HG02642 (cell line): ENCODE measurements around the gene TRANK1.
"Not testable (repeated sequence)": the region's sequence is repeated elsewhere in the genome, so short reads cannot be mapped to it uniquely, and the experiment has no call there.

Experiments
- ATAC-seq: cut with Tn5 transposase; IDR thresholded peaks from one replicate; pipeline ENCODE4 v1.9.1; 2021; ENCODE audit warnings: mild to moderate bottlenecking; ENCODE audit not compliant: unreplicated experiment, poor library complexity

TRANK1 gene

DNA sequence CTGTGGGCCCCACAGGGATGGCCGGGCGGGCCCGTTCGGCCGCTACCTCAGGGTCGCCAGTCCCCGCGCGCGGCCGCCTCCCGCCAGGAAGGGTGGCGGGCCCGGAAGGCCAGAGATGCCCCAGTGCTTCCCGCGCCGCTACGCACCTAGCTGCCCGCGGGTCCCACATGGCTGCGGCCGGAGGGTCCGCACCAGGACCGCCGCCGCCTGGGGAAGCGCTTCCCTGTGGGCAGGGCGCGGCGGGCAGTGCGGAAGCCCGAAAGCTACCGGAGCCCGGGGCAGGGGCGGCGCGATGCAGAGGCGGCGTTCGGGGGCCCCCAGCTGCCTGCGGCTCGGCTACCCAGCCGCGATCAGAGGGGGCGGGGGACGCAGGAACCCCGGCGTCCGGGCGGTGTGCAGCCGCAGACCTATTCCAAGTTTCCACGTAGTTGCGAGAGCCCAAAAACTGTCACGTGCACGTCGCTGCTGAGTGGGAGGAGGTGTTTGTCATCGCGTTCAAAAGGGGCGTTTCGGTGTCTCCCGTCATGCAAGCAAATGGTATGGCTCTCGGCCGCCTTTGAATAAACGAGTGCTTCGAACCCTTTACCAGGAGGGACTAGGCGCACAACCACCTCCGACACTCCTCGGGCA is at the start of gene TRANK1:
TSS of gene TRANK1 (minus strand) at position 414 of the 630 bp plus-strand sequence. CDS start at position 169, 245 bp downstream.
- peak; percentile 64 for ATAC-seq

- ATAC-seq = peak; percentile 92
Measured at GRCh38 chr3:36993326-36994283, 48.8 kb upstream of the TRANK1 start, which contains the start of gene MLH1. TSS of gene MLH1 (plus strand) at chr3:36993518. CDS start at chr3:36993548, 30 bp downstream.

DNA sequence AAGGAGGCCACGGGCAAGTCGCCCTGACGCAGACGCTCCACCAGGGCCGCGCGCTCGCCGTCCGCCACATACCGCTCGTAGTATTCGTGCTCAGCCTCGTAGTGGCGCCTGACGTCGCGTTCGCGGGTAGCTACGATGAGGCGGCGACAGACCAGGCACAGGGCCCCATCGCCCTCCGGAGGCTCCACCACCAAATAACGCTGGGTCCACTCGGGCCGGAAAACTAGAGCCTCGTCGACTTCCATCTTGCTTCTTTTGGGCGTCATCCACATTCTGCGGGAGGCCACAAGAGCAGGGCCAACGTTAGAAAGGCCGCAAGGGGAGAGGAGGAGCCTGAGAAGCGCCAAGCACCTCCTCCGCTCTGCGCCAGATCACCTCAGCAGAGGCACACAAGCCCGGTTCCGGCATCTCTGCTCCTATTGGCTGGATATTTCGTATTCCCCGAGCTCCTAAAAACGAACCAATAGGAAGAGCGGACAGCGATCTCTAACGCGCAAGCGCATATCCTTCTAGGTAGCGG is 48.0 kb upstream of the TRANK1 start, which contains the start of gene EPM2AIP1:
TSS of gene EPM2AIP1 (minus strand) at position 326 of the 520 bp plus-strand sequence. CDS start at position 272, 54 bp downstream.
- ATAC-seq = peak; percentile 89

DNA sequence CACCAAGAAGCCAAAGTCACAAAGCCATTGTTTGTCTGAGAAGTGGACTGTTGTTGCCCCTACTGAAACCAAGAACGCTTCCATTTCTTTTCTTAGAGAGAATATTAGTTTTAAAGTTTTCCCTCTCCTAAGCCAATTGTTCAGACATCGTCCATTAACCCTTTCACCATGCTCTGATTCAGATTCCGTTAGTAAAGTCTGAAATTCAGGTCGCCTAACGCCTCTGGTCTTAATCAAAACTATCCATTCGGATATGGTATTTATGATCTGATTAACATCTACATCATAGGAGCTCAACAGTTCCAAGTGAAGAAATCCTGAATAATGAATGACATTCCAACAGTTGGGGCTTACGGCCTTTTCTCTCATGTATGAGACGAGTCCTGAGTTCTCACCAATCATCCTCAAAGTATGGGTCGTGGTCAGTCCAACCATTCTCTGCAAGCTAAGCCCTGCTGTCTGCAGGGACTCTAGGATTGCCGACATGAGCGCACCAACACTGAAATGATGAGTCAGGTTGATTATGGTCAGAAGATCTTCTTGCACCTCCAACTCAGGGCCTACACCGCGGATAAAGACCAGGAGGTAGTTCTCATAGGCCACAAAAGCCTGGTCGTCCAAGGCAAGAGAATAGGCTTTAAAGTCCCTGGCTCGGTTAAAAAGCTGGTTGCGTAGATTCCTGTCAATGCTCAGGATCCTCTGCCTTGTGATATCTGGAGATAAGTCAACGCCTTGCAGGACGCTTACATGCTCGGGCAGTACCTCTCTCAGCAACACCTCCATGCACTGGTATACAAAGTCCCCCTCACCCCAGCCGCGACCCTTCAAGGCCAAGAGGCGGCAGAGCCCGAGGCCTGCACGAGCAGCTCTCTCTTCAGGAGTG is 47.3 kb upstream of the TRANK1 start:
- ATAC-seq = no peak

GRCh38 chr3:36991147-36991546 is 46.3 kb upstream of the TRANK1 start:
- no peak for ATAC-seq

DNA sequence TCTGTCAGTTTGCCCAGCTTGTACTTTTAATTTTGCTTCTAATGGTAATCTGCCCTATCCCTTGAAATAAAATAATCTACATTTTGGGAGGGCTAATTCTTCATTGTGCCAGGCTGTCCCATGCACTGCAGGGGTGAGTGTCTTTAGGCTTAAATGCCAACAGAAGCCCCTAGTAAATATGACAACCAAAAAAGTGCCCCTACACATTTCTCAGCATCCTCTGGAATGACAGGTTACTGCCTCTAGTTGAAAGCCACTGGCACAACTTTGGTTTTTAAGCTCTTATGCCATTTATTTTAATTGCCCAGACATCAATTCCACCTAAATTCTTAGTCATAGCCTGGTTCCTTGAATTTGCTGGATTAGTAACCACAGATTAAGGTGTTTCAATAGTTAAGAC is 44.7 kb upstream of the TRANK1 start:
- ATAC-seq = no peak

DNA sequence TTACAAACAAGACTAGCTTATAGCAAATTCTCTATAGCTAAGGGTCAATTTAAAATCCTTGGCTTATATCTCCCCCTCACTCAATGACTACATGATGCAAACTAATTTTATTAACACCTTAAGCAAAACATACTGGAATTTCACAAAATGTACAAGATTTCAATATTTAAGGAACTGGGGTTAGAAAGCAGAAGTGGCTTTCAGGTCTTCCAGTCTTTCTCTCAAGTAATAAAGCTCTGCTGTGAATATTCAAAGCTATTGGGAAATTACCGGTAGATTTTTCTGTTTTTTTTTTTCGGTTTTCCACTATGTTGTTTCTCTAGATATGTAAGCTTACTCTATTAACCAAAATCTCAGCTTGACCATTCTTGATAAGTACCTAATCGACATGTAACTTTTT is 44.2 kb upstream of the TRANK1 start:
- no peak for ATAC-seq

GRCh38 chr3:36988356-36988755 is 43.5 kb upstream of the TRANK1 start:
- ATAC-seq = no peak

- ATAC-seq = no peak
Measured at GRCh38 chr3:36981006-36981405, 36.2 kb upstream of the TRANK1 start.

DNA sequence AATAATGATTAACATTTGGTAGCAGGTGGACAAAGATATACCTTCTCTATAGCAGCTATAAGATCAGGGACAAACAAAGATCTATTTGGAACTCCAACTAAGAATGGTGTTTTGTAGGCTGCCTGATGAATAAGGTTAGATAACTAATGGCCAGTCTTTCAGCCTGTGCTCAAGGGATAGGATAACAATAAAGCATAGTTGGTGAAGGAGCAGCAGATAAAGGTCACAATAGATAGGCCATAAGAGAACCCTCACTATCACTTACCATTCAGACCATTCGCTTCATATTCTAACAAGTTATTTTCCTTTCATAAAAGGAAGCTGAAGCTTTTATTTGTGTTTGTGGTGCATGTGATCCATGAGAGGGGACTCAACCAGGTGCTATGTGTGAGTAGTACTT is 28.3 kb upstream of the TRANK1 start:
- ATAC-seq = no peak

DNA sequence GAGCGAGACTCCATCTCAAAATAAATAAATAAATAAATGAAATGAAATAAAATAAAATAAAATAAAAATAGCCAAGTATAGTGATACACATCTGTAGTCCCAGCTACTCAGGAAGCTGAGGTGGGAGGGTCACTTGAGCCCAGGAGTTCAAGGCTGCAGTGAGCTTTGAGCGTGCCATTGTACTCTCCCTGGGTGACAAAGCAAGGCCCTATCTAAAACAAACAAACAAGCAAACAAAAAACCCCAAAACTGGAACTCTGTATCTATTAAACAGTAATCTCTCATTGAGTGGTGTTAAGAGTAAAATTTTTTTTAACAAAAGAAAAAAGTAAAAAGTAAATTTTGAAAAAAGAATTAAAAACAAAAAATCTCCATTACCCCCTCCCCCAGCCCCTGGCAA is 27.3 kb upstream of the TRANK1 start:
- ATAC-seq = no peak

DNA sequence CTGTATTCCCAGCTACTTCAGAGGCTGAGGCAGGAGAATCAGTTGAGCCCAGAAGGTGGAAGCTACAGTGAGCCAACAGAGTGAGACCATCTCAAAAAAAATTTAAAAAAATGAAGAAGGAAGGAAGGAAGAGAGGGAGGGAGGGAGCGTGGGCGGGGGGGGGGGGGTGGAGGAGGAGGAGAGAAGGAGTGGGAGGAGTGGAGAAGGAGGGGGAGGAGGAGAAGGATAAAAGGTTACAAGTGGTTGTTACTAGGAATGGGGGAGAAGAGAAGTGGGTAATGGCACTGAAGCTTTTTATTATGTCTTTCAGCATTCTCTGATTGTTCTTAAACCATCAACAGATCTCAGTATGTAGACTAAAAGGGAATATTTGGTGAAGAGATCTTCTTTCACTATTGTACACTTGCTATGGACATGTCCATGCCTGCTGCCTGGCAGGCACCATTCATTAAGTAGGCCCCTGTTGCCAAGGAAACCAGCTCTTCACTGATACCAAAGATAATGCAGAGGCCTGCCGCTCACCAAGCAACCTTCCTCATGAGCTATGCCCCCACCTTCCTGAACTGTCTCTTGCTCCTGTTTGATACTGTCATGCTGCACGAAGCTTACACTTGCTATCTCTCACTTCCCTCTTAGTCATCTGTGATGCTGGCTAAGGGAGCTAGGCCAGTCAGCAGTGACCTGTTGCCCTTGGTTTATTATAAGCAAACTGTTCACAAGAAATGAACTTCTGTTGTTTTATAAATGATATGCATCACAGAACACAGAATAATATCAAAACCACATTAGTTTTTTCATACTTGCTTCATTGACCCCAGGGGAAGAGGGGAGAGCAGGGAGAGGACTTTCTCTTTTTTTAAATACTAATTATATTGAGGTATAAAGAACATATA is 24.9 kb upstream of the TRANK1 start:
- ATAC-seq = peak; percentile 98

GRCh38 chr3:36969085-36969484 is 24.2 kb upstream of the TRANK1 start:
- no peak for ATAC-seq

DNA sequence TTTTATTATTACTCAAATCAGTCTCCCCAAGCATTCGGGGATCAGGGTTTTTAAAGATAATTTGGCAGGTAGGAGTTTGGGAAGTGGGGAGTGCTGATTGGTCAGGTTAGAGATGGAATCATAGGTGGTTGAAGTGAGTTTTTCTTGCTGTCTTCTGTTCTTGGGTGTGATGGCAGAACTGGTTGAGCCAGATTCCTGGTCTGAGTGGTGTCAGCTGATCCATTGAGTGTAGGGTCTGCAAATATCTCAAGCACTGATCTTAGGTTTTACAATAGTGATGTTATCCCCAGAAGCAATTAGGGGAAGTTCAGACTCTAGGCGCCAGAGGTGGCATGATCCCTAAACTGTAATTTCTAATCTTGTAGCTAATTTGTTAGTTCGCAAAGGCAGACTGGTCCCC is 20.6 kb upstream of the TRANK1 start:
- ATAC-seq = no peak

DNA sequence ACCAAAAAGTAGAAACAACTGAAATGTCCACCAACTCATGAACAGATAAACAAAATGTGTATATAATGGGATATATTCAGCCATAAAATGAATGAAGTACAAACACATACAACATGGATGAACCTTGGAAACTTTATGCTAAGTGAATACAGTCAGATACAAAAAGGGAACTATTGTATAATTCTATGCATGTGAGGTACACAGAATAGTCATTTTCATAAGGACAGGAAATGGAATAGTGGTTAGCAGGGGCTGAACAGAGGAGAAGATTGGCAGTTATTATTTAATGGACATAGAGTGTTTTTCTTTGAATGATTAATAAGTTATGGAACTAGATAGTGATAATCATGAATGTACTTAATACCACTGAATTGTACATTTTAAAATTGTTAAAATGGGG is 20.0 kb upstream of the TRANK1 start:
- peak; percentile 57 for ATAC-seq

DNA sequence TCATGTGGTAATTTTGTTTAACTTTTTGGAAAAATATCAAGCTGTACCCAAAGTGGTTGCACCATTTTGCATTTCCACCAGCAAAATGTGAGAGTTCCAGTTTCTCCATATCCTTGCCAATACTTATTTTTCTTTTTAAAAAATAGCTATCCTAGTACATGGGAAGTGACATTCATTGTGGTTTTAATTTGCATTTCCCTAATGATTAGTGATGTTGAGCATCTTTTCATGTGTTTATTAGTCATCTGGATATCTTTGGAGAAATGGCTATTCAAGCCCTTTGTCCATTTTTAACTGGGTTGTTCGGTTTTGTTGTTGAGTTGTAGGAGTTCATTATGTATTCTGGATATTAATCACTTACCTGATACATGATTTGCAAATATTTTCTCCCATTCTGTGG is 19.5 kb upstream of the TRANK1 start:
- ATAC-seq = no peak

- not testable (repeated sequence) for ATAC-seq
Measured at GRCh38 chr3:36963008-36963407, 18.2 kb upstream of the TRANK1 start.

DNA sequence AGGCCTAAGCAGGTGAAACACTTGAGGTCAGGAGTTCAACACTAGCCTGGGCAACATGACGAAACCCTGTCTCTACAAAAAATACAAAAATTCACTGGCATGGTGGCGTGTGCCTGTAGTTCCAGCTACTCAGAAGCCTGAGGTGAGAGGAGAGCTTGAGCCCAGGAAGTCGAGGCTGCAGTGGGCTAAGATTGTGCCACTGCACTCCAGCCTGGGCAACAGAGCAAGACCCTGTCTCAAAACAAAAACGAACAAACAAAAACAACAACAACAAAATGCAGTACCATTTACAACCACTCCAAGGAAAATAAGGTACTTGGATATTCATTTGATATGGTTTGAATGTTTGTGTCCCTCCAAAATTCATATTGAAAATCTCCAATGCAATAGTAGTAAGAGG is 15.6 kb upstream of the TRANK1 start:
- no peak for ATAC-seq

GRCh38 chr3:36959821-36960220 is 15.0 kb upstream of the TRANK1 start:
- ATAC-seq = no peak
